ENCODE data around the gene MAFG.

- no peak for TF ChIP-seq GATA2 (IDR thresholded peaks at IDR 0.05; ENCODE audit: low read depth, low read length)
- no peak for TF ChIP-seq GATA3 (IDR thresholded peaks at IDR 0.05; ENCODE audit: low read depth, low read length)
Measured at GRCh38 chr17:81961087-81961511, 33.6 kb upstream of the MAFG start, which contains the start of gene NOTUM.
